IMR-90 (cell line): ENCODE data around the gene RBM5. TPM values are rescaled to one million over a fixed set of nuclear protein-coding genes. Genes with fewer than 3 reads are reported as not detected.

Experiments used
- polyA plus RNA-seq, 3 experiments: library from polyadenylated mRNA; depleted of rRNA; stranded (reverse); fragments of >200 nt; gene quantifications; 2 replicates each; pipeline ENCODE4 v1.2.3, GENCODE V29; 2012; ENCODE audit warnings: low replicate concordance in 1 of 3
- total RNA-seq: library from RNA; depleted of rRNA; stranded (reverse); fragments of >200 nt; gene quantifications from 2 replicates; pipeline ENCODE4 v1.2.3, GENCODE V29; 2012; rRNA removed

Gene RBM5
- total and polyA plus RNA-seq, 2 of the 4 experiments (the other 2 are of a cell fraction) = 121 to 155 TPM

Other genes with a start within 250 kb of the RBM5 start
- gene TRAIP, start 232.4 kb upstream of the RBM5 start, total RNA-seq = 5.3 and 6.3 TPM in 2 replicates
- 9.2 and 10.0 TPM in 2 replicates for gene TRAIP, start 232.4 kb upstream of the RBM5 start, polyA plus RNA-seq (2012; rRNA removed)
- not detected in 2 replicates for gene CAMKV, start 219.0 kb upstream of the RBM5 start, total RNA-seq
- gene CAMKV, start 219.0 kb upstream of the RBM5 start, polyA plus RNA-seq (2012; rRNA removed) = not detected in 2 replicates
- gene MST1R, start 185.0 kb upstream of the RBM5 start, total RNA-seq = under 0.01 TPM in 1 of 2 replicates, not detected in the other
- 0.10 and 0.14 TPM in 2 replicates for gene MST1R, start 185.0 kb upstream of the RBM5 start, polyA plus RNA-seq (2012; rRNA removed)
- gene MON1A, start 159.1 kb upstream of the RBM5 start, total RNA-seq = 6.9 and 8.2 TPM in 2 replicates
- 13.5 and 18.1 TPM in 2 replicates for gene MON1A, start 159.1 kb upstream of the RBM5 start, polyA plus RNA-seq (2012; rRNA removed)
- 38.5 and 40.8 TPM in 2 replicates for gene RBM6, start 148.8 kb upstream of the RBM5 start, total RNA-seq
- 51.1 and 64.6 TPM in 2 replicates for gene RBM6, start 148.8 kb upstream of the RBM5 start, polyA plus RNA-seq (2012; rRNA removed)
- gene SEMA3F, start 66.4 kb downstream of the RBM5 start, total RNA-seq = 7.3 and 9.2 TPM in 2 replicates
- gene SEMA3F, start 66.4 kb downstream of the RBM5 start, polyA plus RNA-seq (2012; rRNA removed) = 23.3 and 26.7 TPM in 2 replicates
- gene GNAT1, start 102.7 kb downstream of the RBM5 start, total RNA-seq = not detected in 2 replicates
- 0.04 TPM in 1 of 2 replicates, not detected in the other for gene GNAT1, start 102.7 kb downstream of the RBM5 start, polyA plus RNA-seq (2012; rRNA removed)
- gene SLC38A3, start 116.4 kb downstream of the RBM5 start, total RNA-seq = 0.36 TPM in 1 of 2 replicates, not detected in the other
- 0.12 and 0.36 TPM in 2 replicates for gene SLC38A3, start 116.4 kb downstream of the RBM5 start, polyA plus RNA-seq (2012; rRNA removed)
- 816 and 867 TPM in 2 replicates for gene GNAI2, start 147.3 kb downstream of the RBM5 start, total RNA-seq
- 1,079 and 1,150 TPM in 2 replicates for gene GNAI2, start 147.3 kb downstream of the RBM5 start, polyA plus RNA-seq (2012; rRNA removed)
- gene SEMA3B, start 180.2 kb downstream of the RBM5 start, total RNA-seq = 3.9 and 4.3 TPM in 2 replicates
- gene SEMA3B, start 180.2 kb downstream of the RBM5 start, polyA plus RNA-seq (2012; rRNA removed) = 29.3 and 34.3 TPM in 2 replicates
- gene LSMEM2, start 190.2 kb downstream of the RBM5 start, total RNA-seq = under 0.01 TPM in 2 replicates
- gene LSMEM2, start 190.2 kb downstream of the RBM5 start, polyA plus RNA-seq (2012; rRNA removed) = not detected in 2 replicates
- gene IFRD2, start 203.5 kb downstream of the RBM5 start, total RNA-seq = 48.6 and 52.7 TPM in 2 replicates
- 79.1 and 85.2 TPM in 2 replicates for gene IFRD2, start 203.5 kb downstream of the RBM5 start, polyA plus RNA-seq (2012; rRNA removed)
- 2.2 and 2.7 TPM in 2 replicates for gene HYAL3, start 210.5 kb downstream of the RBM5 start, total RNA-seq
- gene HYAL3, start 210.5 kb downstream of the RBM5 start, polyA plus RNA-seq (2012; rRNA removed) = 5.7 and 7.6 TPM in 2 replicates
- gene NAA80, start 210.5 kb downstream of the RBM5 start, total RNA-seq = 3.1 and 5.0 TPM in 2 replicates
- gene NAA80, start 210.5 kb downstream of the RBM5 start, polyA plus RNA-seq (2012; rRNA removed) = 14.2 and 14.4 TPM in 2 replicates
- gene HYAL1, start 214.7 kb downstream of the RBM5 start, total RNA-seq = under 0.01 and 0.36 TPM in 2 replicates
- gene HYAL1, start 214.7 kb downstream of the RBM5 start, polyA plus RNA-seq (2012; rRNA removed) = 0.29 and 0.32 TPM in 2 replicates
- 53.6 and 56.8 TPM in 2 replicates for gene HYAL2, start 233.8 kb downstream of the RBM5 start, total RNA-seq
- gene HYAL2, start 233.8 kb downstream of the RBM5 start, polyA plus RNA-seq (2012; rRNA removed) = 104 and 114 TPM in 2 replicates
- gene TUSC2, start 239.3 kb downstream of the RBM5 start, total RNA-seq = 13.4 and 14.2 TPM in 2 replicates
- gene TUSC2, start 239.3 kb downstream of the RBM5 start, polyA plus RNA-seq (2012; rRNA removed) = 24.0 and 24.8 TPM in 2 replicates